Stimulated activated CD4-positive, alpha-beta T cell treated with anti-CD3 and anti-CD28 coated beads, Interleukin-1b, Interleukin-23, amount 100 ng/mL, for 48 hours (primary cell): ENCODE results near the gene PICK1.
"Not testable (repeated sequence)": the region's sequence is repeated elsewhere in the genome, so short reads cannot be mapped to it uniquely, and the experiment has no call there.

Experiments
- DNase-seq: peaks from one replicate; pipeline ENCODE4 v3.0.0-alpha.2; 2020

Gene PICK1

GRCh38 chr22:38031491-38031890 is 25.7 kb upstream of the PICK1 start:
- DNase-seq: no peak

GRCh38 chr22:38032681-38033521 is 24.3 kb upstream of the PICK1 start:
- no peak for DNase-seq

- DNase-seq: no peak
Measured at GRCh38 chr22:38033522-38034277, 23.5 kb upstream of the PICK1 start.

GRCh38 chr22:38034278-38034882 is 22.8 kb upstream of the PICK1 start:
- DNase-seq: no peak

- DNase-seq: no peak
Measured at GRCh38 chr22:38034884-38035529, 22.2 kb upstream of the PICK1 start.

- DNase-seq: no peak
Measured at GRCh38 chr22:38035530-38035885, 21.7 kb upstream of the PICK1 start.

- DNase-seq: no peak
Measured at GRCh38 chr22:38036392-38037062, 20.7 kb upstream of the PICK1 start.

GRCh38 chr22:38037367-38038150 is 19.6 kb upstream of the PICK1 start:
- DNase-seq: not testable (repeated sequence)

GRCh38 chr22:38038426-38038825 is 18.8 kb upstream of the PICK1 start:
- DNase-seq: no peak

GRCh38 chr22:38038890-38039812 is 18.1 kb upstream of the PICK1 start:
- DNase-seq: no peak

GRCh38 chr22:38040953-38041759 is 16.0 kb upstream of the PICK1 start:
- DNase-seq: no peak

GRCh38 chr22:38041760-38042487 is 15.3 kb upstream of the PICK1 start:
- DNase-seq: no peak

GRCh38 chr22:38042488-38042790 is 14.8 kb upstream of the PICK1 start:
- DNase-seq: no peak

GRCh38 chr22:38043151-38044039 is 13.8 kb upstream of the PICK1 start:
- no peak for DNase-seq

GRCh38 chr22:38046070-38046748 is 11.0 kb upstream of the PICK1 start:
- DNase-seq: no peak

GRCh38 chr22:38049812-38050619 is 7.2 kb upstream of the PICK1 start:
- DNase-seq: no peak

GRCh38 chr22:38050720-38051119 is 6.5 kb upstream of the PICK1 start:
- DNase-seq: no peak
